Skin of body (tissue), 2 donors: ENCODE results near the gene SAE1. TPM values are rescaled to one million over a fixed set of nuclear protein-coding genes. Genes with fewer than 3 reads are reported as not detected.
"Not testable (repeated sequence)": the region's sequence is repeated elsewhere in the genome, so short reads cannot be mapped to it uniquely, and the experiment has no call there.

Experiments used
- DNase-seq: peaks from one replicate; lab custom pipeline; 2025; lab: John Stamatoyannopoulos, UW
- total RNA-seq: library from RNA; depleted of rRNA; stranded (reverse); fragments of >200 nt; gene quantifications from one replicate; pipeline ENCODE4 v1.2.3, GENCODE V29; 2014

SAE1 gene
- total RNA-seq, 1 donor from 2014 or later, result 55.8 TPM

DNA sequence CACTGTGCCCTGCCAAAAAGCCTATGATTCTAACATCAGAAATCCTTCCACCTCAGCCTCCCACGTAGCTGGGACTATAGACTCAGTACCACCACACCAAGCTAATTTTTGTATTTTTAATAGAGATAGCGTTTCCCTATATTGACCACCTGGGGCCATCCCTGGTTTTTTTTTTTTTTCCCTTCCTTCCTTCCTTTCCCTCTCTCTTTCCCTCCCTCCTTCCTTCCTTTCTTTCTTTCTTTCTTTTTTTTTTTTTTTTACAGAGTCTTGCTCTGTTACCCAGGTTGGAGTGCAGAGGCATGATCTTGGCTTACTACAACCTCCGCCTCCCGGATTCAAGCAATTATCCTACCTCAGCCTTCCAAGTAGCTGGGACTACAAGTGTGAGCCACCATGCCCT, 1.1 kb upstream of the SAE1 start:
- no peak for DNase-seq

DNA sequence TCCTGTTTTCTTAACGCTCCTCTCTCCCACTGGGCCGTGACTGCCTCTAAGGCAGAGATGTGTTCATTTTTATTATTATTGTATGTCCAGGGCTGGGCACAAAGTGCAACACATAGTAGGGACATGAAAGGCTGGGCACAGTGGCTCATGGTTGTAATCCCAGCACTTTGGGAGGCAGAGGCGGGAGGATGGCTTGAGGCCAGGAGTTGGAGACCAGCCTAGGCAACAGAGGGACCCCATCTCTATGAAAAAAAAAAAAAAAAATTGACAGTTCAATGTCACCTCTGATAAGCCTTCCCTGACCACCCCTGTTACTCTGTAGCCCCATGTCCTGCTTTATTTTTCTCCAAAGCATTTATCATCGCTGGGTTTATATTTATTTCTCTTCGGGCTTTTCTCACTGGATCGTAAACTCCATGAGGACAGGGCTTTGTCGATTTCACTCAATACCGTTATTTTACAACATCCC, 481 bp upstream of the SAE1 start:
- no peak for DNase-seq

DNA sequence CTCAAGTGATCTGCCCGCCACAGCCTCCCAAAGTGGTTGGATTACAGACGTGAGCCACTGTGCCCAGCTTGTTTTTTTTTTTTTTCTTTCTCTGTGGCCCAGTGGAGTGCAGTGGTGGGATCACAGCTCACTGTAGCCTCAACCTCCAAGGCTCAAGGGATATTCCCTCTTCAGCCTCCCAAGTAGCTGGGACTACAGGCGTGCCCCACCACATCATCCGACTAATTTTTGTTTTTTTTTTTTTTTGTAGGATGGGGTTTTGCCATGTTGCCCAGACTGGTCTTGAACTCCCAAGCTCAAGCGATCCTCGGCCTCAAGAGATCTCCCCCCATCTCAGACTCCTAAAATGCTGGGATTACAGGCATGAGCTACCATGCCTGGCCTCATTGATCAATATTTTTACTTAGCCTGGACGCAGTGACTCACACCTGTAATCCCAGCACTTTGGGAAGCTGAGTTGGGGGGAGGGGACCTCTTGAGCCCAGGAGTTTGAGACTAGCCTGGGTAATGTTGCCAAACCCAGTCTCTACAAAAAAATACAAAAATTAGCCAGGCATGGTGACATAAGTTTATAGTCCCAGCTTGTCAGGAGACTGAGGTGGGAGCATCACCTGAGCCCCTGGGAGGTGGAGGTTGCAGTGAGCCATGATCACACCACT, 1.7 kb downstream of the SAE1 start:
- no peak for DNase-seq

DNA sequence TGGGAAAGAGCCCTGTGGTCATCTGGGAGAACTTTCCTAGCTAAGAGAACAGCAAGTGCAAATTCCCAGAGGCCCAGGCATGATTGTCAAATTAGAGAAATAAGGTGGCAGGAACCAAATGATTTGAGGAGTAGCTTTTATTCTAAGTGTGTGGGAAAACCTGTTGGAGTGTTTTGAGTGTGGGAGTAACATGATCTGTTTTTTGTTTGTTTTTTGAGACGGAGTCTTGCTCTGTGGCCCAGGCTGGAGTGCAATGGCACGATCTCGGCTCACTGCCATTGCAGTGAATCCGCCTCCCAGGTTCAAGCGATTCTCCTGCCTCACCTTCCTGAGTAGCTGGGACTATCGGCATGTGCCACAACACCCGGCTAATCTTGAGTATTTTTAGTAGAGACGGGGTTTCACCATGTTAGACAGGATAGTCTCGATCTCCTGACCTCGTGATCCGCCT, 2.4 kb downstream of the SAE1 start:
- DNase-seq, result no peak

DNA sequence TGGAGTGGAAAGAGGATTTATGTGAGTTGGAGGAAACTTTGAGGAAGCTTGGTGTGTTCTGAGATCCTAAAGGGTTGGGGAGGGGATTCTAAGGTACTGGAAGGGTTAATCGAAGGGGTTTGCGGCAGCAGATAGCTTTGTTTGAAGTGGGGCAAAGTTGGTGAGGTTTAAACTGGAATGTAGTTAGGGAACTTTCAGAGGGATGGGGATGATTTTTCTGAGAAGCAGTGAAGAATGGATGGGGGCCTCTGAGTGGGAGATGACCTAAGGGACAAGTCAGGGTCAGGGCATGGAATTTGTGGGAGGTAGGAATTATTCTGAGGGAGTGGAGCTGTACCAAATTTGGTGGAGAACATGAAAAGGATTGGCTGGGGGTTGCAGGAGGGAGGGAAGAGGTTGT, 3.9 kb downstream of the SAE1 start:
- DNase-seq, result no peak

DNA sequence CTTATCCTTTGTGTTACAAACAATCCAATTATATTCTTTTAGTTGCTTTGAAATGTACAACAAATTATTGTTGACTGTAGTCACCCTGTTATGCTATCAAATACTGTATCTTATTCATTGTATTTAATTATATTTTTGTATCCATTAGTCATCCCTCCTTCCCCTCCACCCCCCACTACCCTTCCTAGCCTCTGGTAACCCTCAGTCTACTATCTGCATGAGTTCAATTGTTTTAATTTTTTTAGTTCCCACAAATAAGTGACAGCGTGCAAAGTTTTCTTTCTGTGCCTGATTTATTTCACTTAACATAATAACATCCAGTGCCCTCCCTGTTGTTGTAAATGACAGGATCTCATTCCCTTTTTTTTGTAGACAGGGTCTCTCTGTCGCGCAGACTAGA, 4.5 kb downstream of the SAE1 start:
- no peak for DNase-seq

DNA sequence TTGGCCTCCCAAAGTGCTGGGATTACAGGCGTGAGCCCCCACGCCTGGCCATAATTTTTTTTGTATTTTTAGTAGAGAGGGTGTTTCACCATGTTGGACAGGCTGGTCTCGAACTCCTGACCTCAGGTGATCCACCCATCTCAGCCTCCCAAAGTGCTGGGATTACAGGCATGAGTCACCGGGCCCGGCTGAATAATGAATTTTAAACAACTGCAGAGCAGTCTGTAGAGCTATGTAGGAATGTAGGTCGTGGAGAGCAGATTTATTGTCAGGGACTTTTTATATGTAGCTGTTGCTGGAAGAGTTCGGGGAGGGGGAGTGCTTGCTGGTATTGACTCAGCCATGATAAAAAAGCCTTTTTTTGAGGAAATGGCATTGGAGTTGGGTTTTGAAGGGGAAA, 10.6 kb downstream of the SAE1 start:
- DNase-seq, result not testable (repeated sequence)

DNA sequence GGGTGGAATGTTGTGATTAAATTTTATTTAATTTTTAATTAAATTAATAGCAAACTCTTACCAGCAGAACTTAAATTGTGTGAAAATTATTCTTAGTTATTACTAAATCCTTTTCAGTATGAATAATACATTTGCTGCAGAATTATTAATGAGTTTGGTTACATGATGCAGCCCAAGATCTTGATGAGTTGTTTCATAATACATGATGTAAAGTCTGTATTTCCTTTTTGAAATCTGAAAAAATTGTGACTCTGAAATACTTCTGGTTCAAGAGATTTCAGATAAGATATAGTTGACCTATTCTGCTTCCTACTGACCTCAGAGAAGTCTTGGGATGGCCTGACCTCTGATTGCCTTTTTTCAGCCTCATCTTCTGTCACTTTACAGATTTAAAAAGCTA, 11.1 kb downstream of the SAE1 start:
- no peak for DNase-seq

DNA sequence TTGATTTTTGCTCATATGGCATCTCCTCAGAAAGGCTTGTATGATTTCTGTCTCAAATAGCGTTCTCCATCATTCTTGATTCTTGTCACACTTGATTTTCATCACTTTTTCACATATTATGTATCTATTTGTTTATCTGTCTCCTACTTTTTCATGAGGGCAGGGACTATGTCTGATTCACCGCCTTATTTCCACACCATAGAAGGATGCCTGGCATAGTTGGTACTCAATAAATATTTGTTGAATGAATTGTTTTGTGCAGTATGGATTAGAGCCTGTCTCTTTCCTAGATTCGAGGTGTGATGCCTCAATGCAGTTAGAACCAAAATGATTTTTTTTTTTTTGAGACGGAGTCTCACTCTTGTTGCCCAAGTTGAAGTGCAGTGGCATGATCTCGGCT, 12.1 kb downstream of the SAE1 start:
- DNase-seq, result no peak

DNA sequence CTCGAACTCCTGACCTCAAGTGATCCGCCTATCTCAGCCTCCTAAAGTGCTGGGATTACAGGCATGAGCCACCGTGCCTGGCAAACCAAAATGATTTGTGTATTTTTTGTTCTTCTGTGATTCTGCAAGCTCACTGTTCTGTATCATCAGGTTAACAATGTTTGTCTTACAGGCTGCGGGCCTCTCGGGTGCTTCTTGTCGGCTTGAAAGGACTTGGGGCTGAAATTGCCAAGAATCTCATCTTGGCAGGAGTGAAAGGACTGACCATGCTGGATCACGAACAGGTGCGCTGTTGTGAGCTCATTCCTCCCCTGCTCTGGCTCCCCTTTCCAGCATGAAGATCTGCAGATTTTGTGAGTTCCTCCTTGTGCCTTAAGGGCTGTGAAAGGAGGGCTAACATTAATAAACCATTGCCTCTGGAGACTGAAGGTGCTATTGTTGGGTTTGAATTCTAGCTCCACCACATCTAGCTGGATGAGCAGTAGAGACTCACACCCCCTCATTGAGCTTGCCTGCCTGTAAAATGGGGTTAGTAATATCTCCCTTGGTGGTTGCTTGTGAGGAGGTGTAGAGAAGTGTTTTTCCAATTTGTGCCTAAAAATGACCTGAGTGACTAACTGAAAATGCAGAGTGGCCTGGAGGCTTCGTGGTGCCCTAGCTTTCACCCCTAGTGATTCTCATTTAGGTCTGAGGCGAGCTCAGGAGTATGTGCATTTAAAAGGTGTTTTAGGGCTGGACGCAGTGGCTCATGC, 12.9 kb downstream of the SAE1 start:
- DNase-seq, result no peak

DNA sequence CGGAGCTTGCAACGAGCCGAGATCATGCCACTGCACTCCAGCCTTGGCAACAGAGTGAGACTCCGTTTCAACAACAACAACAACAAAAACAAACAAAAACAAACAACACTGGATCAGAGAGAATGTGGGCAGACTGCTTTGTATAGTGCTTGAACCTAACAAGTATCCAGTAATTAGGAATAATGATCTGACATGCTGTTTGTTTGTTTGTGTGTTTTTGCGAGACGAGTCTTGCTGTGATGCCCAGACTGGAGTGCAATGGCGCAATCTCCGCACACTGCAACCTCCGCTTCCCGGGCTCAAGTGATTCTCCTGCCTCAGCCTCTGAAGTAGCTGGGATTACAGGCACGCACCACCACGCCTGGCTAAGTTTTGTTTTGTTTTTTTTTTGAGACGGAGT, 14.0 kb downstream of the SAE1 start:
- no peak for DNase-seq

DNA sequence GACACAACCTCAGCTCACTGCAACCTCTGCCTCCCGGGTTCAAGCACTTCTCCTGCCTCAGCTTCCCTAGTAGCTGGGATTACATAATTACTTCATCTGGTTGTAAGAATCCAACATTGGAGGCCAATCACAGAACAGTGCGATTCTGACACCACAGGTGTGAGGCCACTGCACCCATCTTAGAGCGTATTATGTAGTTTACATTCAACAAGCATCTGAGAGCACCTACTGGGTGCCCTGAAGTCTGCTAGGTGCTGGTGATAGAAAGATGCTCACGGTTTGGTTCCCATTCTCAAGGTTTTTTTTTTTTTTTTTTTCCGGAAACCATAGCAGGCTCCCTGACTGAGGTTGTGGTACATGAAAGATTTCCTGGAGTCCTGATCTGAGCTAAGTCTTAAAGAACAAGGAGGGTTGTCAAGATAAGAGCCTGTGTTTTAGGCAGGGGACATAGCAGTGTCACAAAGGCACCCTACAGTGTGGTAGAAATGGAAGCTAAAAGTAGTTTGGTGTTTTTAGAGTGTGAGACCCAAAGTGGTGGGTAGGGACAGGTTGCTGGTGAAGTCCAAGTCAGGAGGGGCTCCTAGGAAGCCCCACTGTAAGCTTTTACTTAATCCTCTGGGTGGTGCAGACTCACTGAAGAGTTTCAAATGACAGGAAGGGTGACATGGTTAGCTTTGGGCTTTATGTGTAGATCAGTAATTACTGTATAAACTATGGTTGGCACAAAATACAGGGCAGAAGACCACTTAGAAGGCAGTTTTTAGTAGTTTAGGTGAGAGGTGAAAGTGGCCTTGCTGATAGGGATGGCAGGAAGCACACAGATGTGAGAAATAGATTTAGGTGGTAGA, 15.2 kb downstream of the SAE1 start:
- DNase-seq, result no peak

DNA sequence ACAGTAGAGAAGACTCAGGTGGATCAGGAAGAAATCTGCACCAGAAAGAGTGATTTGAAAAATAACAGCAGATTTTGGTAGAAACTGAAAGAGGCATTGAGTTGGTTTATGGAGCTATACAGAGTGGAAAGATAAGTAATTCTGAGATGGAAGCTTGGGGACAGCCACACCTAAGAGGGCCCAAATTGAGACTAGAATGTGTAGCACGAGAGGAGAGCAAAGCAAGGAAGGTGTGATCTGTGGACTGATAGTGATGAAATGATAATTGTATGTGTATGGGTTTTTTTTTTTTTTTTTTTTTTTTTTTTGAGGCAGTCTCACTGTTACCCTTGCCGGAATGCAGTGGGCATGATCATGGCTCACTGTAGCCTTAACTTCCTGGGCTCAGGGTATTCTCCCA, 16.3 kb downstream of the SAE1 start:
- DNase-seq, result no peak

DNA sequence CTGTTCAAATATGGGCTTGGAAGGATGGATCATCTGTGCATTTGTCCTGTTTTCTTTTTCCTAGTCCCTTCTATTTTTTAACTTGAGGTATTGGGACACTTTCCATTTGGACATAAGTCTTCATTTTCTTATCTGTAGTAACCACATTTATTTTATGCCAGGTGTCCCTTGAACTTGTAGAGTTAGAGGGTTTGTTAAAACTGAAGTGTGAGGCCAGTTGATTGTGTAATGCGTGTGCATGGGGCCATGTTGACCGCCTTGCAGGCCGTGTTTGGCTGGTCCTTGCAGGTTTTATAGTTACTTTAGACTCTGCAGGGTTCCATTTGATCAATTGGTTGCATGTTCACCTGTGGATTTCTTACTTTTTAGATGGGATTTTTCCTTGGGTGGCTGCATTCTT, 21.0 kb downstream of the SAE1 start:
- DNase-seq, result no peak

DNA sequence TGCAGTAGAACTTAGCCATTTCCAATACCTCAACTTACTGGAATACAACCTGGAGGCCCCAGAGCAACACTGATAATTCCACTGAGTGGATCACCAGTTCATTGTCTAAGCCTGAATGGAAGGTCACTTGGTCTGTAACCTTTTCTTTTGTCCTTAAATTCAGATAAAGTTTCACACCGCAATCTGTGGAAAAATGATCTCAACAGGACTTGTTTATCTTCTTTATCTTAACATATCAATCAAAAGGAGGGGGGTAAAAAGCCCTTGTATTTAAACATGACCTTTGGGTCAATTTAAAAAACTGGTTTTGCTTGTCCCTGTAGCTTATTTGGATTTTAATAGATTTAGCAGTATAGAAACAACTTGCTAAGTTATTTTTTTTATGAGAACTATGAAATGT, 21.6 kb downstream of the SAE1 start:
- DNase-seq, result no peak

DNA sequence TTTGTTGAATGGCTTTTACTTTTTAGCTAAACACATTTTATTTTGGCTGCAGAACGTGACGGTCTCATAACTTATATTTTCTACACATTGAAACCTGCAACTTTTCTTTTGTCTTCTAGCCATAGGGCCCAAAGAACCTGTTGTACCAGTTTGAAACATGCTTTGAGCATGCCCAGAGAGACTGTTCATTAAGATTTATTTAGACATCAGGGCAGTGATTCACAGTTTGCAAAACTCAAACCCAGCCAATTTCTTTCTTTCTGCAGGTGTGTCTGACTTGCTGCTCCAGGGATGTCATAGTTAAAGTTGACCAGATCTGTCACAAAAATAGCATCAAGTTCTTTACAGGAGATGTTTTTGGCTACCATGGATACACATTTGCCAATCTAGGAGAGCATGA, 22.0 kb downstream of the SAE1 start:
- DNase-seq, result peak; percentile 14

DNA sequence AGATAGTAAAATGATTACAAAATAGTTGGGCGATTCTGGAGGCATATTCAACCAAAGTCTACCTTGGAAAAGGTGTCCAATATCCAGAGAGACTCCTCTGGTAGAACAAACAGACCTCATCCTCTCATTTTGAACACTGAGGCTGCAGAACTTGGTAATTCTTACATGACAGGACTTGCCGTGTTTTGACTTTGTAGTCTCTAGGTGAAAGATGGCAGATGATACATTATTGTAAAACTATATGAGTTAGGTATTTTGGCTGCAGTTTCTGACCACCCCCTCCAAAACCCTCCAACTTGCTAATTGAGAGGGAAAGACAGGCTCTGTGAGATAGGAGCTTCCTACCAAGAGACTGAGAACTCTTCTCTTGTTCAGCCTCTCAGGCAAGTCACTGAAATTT, 22.6 kb downstream of the SAE1 start:
- no peak for DNase-seq

DNA sequence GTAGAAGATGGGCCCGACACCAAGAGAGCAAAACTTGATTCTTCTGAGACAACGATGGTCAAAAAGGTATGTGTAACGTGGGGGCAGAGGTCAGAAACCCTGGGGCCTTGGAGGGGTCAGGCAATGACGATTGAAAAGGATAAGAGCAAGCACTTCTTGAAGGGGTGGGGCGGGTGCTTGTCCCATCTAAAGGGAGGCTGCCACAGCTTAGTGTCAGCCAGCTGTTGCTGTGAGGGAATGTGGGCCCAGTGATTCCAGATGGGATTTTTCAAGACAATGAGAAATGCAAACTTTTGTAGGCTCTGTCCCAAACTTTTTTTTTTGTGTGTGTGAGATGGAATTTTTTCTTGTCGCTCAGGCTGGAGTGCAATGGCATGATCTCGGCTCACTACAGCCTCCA, 24.5 kb downstream of the SAE1 start:
- DNase-seq, result peak; percentile 84

DNA sequence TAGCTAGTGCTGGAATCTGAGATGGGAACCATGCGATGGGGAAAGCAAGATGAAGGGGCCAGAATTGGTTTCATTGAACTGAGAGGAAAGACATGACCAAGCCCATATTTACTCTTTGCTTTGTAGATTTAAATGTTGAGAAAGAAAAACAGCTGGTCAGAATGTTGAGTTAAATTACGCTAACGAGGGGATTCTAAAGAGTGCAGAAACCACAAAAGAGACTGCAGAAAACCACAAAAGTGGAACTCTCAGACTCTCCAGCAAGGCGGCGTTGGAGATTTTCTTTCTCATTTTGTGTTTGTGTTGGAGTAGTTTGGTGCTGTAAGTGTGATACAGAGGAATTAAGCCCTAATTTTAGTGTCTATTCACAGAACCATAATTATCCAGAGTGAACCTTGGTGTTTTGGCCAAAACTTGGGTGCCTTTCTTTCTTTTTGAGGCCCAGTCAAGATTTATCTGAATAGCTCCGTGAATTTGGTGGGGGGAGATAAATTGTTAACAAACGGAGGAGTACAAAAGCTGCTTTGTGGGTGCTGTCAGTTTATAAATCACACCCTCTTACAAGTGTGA, 26.3 kb downstream of the SAE1 start:
- DNase-seq, result peak; percentile 22

DNA sequence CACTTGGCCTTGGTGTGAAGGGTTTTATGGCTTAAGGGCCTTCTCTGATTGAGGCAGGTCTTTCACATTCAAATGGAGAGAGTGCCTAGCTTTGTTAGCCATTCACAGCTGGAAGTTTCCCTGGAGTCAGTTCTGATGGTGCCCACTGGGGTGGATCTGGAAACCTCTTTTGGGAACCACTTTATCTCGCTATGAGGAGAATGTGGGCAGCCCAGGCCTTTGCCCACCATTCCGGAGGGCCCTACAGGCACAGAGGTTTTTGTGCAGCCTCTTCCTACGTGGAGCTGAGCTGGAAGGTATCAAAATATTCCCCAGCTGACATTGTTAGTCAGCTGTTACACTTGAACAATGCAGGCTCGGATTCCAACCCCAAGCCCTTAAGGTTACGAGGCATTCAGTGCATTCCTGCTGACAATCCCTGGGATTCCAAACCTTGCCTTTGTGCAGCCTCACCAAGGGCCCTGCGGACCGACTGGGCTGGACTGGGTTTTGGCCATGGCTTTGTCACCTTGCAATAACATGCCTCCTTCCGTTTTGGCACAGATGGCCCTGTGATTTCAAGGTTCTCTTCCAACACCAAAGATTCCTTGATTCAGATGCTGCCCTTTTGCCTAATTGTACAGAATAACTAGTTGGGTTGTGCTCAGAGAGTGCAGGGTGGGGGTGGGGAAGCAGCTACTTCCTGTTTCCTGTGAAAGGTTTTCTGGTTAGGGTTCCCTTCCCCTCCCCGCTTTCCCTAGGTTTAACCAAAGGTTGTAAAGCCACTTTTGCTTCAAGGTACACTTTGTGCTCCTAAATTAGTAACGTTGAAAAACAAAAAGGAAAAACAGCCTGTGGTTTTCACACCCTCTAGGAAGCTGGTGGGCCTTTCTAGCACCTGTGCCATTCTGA, 27.0 kb downstream of the SAE1 start:
- no peak for DNase-seq

DNA sequence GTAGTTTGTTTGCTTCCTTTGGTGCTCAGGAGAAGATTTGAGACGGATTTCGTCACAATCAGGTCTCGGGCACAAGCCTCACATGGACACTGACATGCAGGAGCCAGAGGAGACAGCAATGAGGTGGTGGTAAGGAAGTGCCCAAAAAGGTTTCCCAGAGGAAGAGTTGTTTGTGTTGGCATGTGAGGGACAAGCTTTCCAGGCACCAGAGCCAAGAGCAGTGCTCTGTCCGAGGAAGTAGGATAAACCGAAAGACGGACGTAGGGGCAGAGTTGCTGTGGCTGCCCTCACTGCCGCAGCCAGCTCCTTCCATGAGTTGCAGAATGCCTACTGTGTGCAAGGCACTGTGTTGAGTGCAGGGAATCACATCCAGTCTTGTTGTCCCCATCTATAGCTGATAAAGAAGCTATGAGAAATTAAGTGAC, 27.7 kb downstream of the SAE1 start:
- no peak for DNase-seq
